HCT116 (cell line): ENCODE results near the gene SPCS2. TPM values are rescaled to one million over a fixed set of nuclear protein-coding genes. Genes with fewer than 3 reads are reported as not detected.
A peak's percentile ranks its signal among the peaks of the same experiment; 100 is the strongest.

Experiments
- ATAC-seq: fragments of 200-7000 bp; cut with Tn5 transposase; 2 replicates; pipeline ENCODE4 v1.9.1; 2020; ENCODE audit warnings: mild to moderate bottlenecking, moderate library complexity
- BruUV-seq: library from RNA; stranded (reverse); fragments of 400-500 nt; replicated peaks from 2 replicates; lab custom pipeline; 2021; lab: Mats Ljungman, UMichigan
- CTCF ChIA-PET: fragments of 300-600 bp; sonication (Branson Sonifier 250); formaldehyde crosslinking; loops from one replicate; lab custom pipeline; 2021; ENCODE audit warnings: antibody characterized with exemption; lab: Charles Lee
- POLR2A ChIA-PET: fragments of 300-600, 350-600 bp; sonication (Branson Sonifier 250); formaldehyde crosslinking; loops from one replicate; lab custom pipeline; 2021; ENCODE audit warnings: antibody characterized with exemption; lab: Charles Lee
- RAD21 ChIA-PET, 2 experiments: fragments of 300-600 bp; sonication (Branson Sonifier 250); formaldehyde crosslinking; loops; one replicate each; lab custom pipeline; 2023; ENCODE audit warnings: low total read pairs in 2 of 2; ENCODE audit not compliant: uncharacterized antibody in 2 of 2, unreplicated experiment in 2 of 2, low non-redundant PET in 1 of 2; lab: Charles Lee
- DNase-seq: peaks from one replicate; pipeline ENCODE4 v3.0.0-alpha.2; 2010; ENCODE audit warnings: low read depth, low spot score
- H2AFZ ChIP-seq: fragments of 200-600 bp; shearing (Covaris generic), sonication (generic); 2 replicates; pipeline ENCODE4 v1.6.1; 2017; ENCODE audit warnings: low read depth, mixed run types, mixed read lengths, antibody characterized with exemption, low read length; ENCODE audit not compliant: poor library complexity, severe bottlenecking
- H3K27ac ChIP-seq: 2 replicates; pipeline ENCODE4 v1.5.1; 2012; ENCODE audit warnings: low read depth, low read length
- H3K27me3 ChIP-seq: fragments of 200-600 bp; sonication (generic); 2 replicates; pipeline ENCODE4 v1.6.1; 2016; ENCODE audit warnings: mixed run types, low read length, mixed read lengths; ENCODE audit not compliant: insufficient read depth
- H3K36me3 ChIP-seq, 2 experiments: fragments of 200-500 bp in 1 of 2; fragments of 200-600 bp in 1 of 2; sonication (Bioruptor generic) in 1 of 2; sonication (generic) in 1 of 2; 2 replicates each; pipeline versions ENCODE4 v1.5.1 to v1.6.1; 2014 to 2016; ENCODE audit warnings: low read length in 2 of 2, inconsistent platforms in 1 of 2, mixed read lengths in 1 of 2, mixed run types in 1 of 2; ENCODE audit not compliant: insufficient read depth in 2 of 2, control insufficient read depth in 1 of 2
- H3K4me1 ChIP-seq, 2 experiments: fragments of 200-600 bp in 1 of 2; sonication (generic) in 1 of 2; 2 replicates each; pipeline versions ENCODE4 v1.5.1 to v1.6.1; 2012 to 2017; ENCODE audit warnings: low read length in 2 of 2, inconsistent platforms in 1 of 2, mild to moderate bottlenecking in 1 of 2, mixed read lengths in 1 of 2, mixed run types in 1 of 2, moderate library complexity in 1 of 2; ENCODE audit not compliant: insufficient read depth in 2 of 2, control insufficient read depth in 1 of 2
- H3K4me2 ChIP-seq: fragments of 200-600 bp; sonication (generic); 2 replicates; pipeline ENCODE4 v1.6.1; 2017; ENCODE audit warnings: mixed run types, low read length, mixed read lengths
- H3K4me3 ChIP-seq, 2 experiments: fragments of 200-600 bp in 1 of 2; sonication (generic) in 1 of 2; replicated peaks in 1 of 2; 2 replicates each; pipeline ENCODE4 v1.5.1; 2011 to 2016; ENCODE audit warnings: low read length in 2 of 2, control low read depth in 1 of 2, low read depth in 1 of 2, mild to moderate bottlenecking in 1 of 2, mixed read lengths in 1 of 2, mixed run types in 1 of 2
- H3K79me2 ChIP-seq: fragments of 200-600 bp; sonication (generic); 2 replicates; pipeline ENCODE4 v1.6.1; 2017; ENCODE audit warnings: mild to moderate bottlenecking, mixed run types, low read length, moderate library complexity, mixed read lengths; ENCODE audit not compliant: insufficient read depth
- H3K9ac ChIP-seq: fragments of 200-600 bp; sonication (generic); 2 replicates; pipeline ENCODE4 v1.6.1; 2016; ENCODE audit warnings: low read length, mixed read lengths
- H3K9me2 ChIP-seq: fragments of 200-600 bp; sonication (generic), shearing (Covaris generic); 2 replicates; pipeline ENCODE4 v1.6.1; 2017; ENCODE audit warnings: mixed run types, mild to moderate bottlenecking, moderate library complexity; ENCODE audit not compliant: insufficient read depth
- H3K9me3 ChIP-seq, 2 experiments: fragments of 200-500 bp in 1 of 2; fragments of 200-600 bp in 1 of 2; sonication (Bioruptor generic) in 1 of 2; sonication (generic) in 1 of 2; 2 replicates each; pipeline ENCODE4 v1.6.1; 2014 to 2017; ENCODE audit warnings: low read length in 2 of 2, mixed read lengths in 2 of 2, inconsistent platforms in 1 of 2, low read depth in 1 of 2, mild to moderate bottlenecking in 1 of 2, mixed run types in 1 of 2, moderate library complexity in 1 of 2; ENCODE audit not compliant: control insufficient read depth in 1 of 2, insufficient read depth in 1 of 2
- H4K20me1 ChIP-seq: fragments of 200-600 bp; sonication (generic), shearing (Covaris generic); 2 replicates; pipeline ENCODE4 v1.6.1; 2017; ENCODE audit warnings: mixed run types, mild to moderate bottlenecking, moderate library complexity; ENCODE audit not compliant: insufficient read depth
- SP1 ChIP-seq: IDR thresholded peaks from 2 replicates; pipeline ENCODE4 v1.6.1; 2012; ENCODE audit warnings: low read depth
- ZBTB33 ChIP-seq: IDR thresholded peaks from 2 replicates; pipeline ENCODE4 v1.6.1; 2011; ENCODE audit warnings: mild to moderate bottlenecking, low read length, moderate library complexity; ENCODE audit not compliant: insufficient replicate concordance; ENCODE audit errors: extremely low read depth
- intact Hi-C: fragments of 100-400 bp; cut with micrococcal nuclease; formaldehyde crosslinking; loops from 2 replicates; pipeline ENCODE4 v1.10.0; 2022
- total RNA-seq: library from RNA; stranded (reverse); gene quantifications from one replicate; pipeline ENCODE4 v1.2.1, GENCODE V29; 2021; ENCODE audit not compliant: unreplicated experiment
- TF ChIP-seq, protein P1 (sequence below): IDR thresholded peaks from 2 replicates; pipeline ENCODE4 v1.6.1; 2012; ENCODE audit warnings: low read depth

The SPCS2 gene
- total RNA-seq, 1 experiment from 2014 or later, result 133 TPM

DNA sequence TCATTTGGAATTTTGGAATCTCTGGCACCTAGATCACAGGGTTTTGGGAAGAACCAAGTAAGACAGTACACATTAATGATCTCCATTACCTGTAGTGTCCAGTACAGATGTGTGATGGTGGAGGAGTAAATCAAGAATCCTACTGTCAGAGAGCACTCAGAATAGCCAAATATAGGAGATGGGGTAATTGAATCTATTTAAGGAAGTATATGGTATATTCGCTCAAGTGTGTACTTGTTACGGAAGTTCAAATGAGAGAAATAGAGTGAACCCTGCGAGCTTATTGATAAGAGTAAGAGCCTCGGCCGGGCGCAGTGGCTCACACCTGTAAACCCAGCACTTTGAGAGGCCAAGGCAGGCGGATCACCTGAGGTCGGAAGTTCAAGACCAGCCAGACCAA lies 2.2 kb downstream of the SPCS2 start:
- no peak for DNase-seq
- no TSS peak for BruUV-seq
- H3K9me2 ChIP-seq, result 0 out of 2 replicates have a peak, but pooled peaks cover 3% of the 10 kb centered on the region
- H3K9ac ChIP-seq, result no peak overlapping the region
- H3K4me2 ChIP-seq, result peak overlapping the region; percentile 91; the same call in 1 of the 2 replicates
- H3K27ac ChIP-seq, result no peak overlapping the region
- POLR2A ChIA-PET, result no interaction called here
- peaks cover 0 to 18% of the 10 kb centered on the region in 2 experiments; a peak in 1 of 4 replicates for H3K36me3 ChIP-seq
- H3K4me3 ChIP-seq, result no peak overlapping the region
- no peak for ATAC-seq
- RAD21 ChIA-PET, result no interaction called here
- peaks cover 8% of the 10 kb centered on the region; the same call in 1 of the 2 replicates for H4K20me1 ChIP-seq
- no peaks in the 10 kb centered on the region for H3K27me3 ChIP-seq
- intact Hi-C loops, result no loop called here
- peaks cover 8 to 19% of the 10 kb centered on the region in 2 experiments for H3K4me1 ChIP-seq
- CTCF ChIA-PET, result no interaction called here
- 0 out of 4 replicates have a peak, but pooled peaks cover 0 to 4% of the 10 kb centered on the region in 2 experiments for H3K9me3 ChIP-seq
- TF ChIP-seq, protein P1, sequence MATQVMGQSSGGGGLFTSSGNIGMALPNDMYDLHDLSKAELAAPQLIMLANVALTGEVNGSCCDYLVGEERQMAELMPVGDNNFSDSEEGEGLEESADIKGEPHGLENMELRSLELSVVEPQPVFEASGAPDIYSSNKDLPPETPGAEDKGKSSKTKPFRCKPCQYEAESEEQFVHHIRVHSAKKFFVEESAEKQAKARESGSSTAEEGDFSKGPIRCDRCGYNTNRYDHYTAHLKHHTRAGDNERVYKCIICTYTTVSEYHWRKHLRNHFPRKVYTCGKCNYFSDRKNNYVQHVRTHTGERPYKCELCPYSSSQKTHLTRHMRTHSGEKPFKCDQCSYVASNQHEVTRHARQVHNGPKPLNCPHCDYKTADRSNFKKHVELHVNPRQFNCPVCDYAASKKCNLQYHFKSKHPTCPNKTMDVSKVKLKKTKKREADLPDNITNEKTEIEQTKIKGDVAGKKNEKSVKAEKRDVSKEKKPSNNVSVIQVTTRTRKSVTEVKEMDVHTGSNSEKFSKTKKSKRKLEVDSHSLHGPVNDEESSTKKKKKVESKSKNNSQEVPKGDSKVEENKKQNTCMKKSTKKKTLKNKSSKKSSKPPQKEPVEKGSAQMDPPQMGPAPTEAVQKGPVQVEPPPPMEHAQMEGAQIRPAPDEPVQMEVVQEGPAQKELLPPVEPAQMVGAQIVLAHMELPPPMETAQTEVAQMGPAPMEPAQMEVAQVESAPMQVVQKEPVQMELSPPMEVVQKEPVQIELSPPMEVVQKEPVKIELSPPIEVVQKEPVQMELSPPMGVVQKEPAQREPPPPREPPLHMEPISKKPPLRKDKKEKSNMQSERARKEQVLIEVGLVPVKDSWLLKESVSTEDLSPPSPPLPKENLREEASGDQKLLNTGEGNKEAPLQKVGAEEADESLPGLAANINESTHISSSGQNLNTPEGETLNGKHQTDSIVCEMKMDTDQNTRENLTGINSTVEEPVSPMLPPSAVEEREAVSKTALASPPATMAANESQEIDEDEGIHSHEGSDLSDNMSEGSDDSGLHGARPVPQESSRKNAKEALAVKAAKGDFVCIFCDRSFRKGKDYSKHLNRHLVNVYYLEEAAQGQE, result no peak
- no peak overlapping the region for H2AFZ ChIP-seq
- peaks cover 87% of the 10 kb centered on the region for H3K79me2 ChIP-seq

- peaks cover 98% of the 10 kb centered on the region for H3K79me2 ChIP-seq
- H3K27me3 ChIP-seq, result no peaks in the 10 kb centered on the region
- 0 out of 4 replicates have a peak, but pooled peaks cover 0 to 4% of the 10 kb centered on the region in 2 experiments for H3K9me3 ChIP-seq
- peaks cover 8 to 18% of the 10 kb centered on the region in 2 experiments for H3K4me1 ChIP-seq
- H2AFZ ChIP-seq, result no peak overlapping the region
- BruUV-seq, result no TSS peak
- H3K9me2 ChIP-seq, result 0 out of 2 replicates have a peak, but pooled peaks cover 3% of the 10 kb centered on the region
- no peak overlapping the region for H3K9ac ChIP-seq
- POLR2A ChIA-PET, result interaction anchor here (1.6 kb wide), 1 partner anchor 37 kb away, joined by 3 read pairs; no protein-coding TSS in a partner anchor
- TF ChIP-seq ZBTB33, result no peak
- TF ChIP-seq SP1, result no peak
- RAD21 ChIA-PET, result no interaction called here
- no peak overlapping the region for H3K27ac ChIP-seq
- ATAC-seq, result no peak
- DNase-seq, result no peak
- CTCF ChIA-PET, result no interaction called here
- H3K4me2 ChIP-seq, result no peak overlapping the region
- intact Hi-C loops, result no loop called here
- H3K36me3 ChIP-seq, result peaks cover 0 to 18% of the 10 kb centered on the region in 2 experiments; a peak in 2 of 4 replicates
- peaks cover 9% of the 10 kb centered on the region; the same call in 1 of the 2 replicates for H4K20me1 ChIP-seq
- no peak overlapping the region for H3K4me3 ChIP-seq
Measured at GRCh38 chr11:74952752-74953151, 3.7 kb downstream of the SPCS2 start.
